Activated T-cell treated with anti-CD3 and anti-CD28 coated beads for 24 hours (primary cell): ENCODE results near the gene FCER1A.
"Not testable (repeated sequence)": the region's sequence is repeated elsewhere in the genome, so short reads cannot be mapped to it uniquely, and the experiment has no call there.

Experiments used
- DNase-seq: peaks from one replicate; pipeline ENCODE4 v3.0.0-alpha.2; 2020; ENCODE audit warnings: low read depth

The FCER1A gene

DNA sequence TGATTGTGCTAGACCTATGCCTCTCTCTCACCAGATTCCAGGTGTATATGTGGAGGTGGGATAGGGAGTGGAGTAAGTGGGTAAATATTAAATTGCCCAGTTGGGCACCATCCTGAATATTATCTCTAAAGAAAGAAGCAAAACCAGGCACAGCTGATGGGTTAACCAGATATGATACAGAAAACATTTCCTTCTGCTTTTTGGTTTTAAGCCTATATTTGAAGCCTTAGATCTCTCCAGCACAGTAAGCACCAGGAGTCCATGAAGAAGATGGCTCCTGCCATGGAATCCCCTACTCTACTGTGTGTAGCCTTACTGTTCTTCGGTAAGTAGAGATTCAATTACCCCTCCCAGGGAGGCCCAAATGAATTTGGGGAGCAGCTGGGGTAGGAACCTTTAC is at the start of gene FCER1A:
Gene FCER1A, plus strand, starts transcription at position 242 of the 400 bp plus-strand sequence. Its CDS starts 29 bp downstream, at position 271.
- no peak for DNase-seq

DNA sequence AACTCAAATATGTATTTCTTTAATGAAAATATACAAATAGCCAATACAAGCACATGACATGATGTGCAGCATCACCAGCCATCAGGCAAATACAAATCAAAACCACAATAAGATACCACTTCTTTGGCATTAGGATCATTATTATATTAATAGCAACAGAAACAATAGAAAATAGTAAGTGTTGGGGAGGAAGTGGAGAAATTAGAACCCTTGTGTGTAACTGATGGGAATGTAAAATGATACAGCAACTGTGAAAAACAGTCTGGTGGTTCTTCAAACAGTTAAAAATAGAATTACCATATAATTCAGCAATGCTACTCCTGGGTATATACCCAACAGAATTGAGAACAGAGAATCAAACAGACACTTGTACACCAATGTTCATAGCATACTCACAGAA is 40.8 kb upstream of the FCER1A start:
- DNase-seq: no peak

DNA sequence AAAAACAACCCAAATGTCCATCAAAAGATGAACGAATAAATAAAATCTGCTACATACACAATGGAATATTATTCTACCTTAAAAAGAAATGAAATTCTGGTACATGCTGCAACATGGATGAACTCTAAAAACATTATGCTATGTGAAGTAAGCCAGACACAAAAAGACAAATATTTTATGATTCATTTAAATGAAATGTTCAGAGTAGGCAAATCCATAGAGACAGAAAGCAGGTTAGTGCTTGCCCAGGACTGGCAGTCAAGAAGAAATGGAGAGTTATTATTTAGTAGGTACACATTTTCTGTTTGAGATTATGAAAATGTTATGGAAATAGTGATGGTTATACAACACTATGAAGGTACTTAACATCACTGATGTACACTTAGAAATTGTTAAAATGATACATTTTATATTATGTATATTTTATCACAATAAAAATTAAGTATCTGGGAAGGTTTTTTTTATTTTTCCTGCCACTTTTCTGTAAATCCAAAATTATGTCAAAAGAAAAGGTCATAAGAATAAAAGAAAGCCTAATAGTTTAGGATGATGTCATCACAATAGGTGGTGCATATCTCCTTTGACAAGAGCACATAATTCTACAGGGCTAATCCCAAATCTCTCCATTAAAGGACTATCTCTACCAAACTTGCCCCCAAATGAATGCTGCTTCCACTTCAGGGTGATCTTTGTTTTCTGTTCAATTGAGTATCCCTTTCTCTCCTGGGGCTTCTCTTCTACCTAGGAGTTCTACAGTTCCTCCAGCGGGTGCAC is 40.2 kb upstream of the FCER1A start:
- DNase-seq: no peak

DNA sequence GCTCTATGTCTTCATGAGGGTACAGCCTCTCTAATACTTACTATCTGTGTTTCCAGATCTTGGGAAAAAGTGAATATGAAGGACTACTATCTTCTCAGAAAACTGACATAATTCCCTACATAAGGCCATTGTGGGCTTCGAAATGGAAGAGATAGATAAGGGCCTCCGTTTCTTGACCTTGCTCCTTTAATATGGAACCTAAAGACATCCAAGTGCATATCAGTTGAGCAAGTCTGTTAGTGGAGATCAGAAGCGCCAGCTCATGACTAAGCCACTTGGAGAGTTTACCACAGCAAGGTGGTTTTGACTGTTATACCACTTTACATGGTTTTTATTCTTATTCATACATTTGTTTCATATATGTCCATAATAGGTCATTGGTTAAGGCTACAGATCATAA is 35.3 kb upstream of the FCER1A start:
- no peak for DNase-seq

DNA sequence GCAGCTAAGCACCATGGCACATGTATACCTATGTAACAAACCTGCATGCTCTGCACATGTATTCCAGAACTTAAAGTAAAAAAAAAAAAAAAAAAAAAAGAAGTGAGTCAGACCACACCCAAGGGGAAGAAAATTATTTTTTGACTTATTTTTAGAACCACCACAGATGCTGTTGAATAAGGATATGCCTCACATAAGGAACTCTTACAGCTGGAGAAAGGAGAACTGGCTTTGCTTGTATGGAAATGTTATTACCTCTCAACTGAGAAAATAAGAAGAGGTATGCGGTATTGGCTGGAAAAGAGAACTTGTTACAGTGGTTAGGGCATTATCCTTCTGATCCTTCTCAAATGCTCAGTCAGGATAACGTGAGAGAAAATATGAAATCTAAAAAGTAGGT is 27.5 kb upstream of the FCER1A start:
- DNase-seq: no peak

DNA sequence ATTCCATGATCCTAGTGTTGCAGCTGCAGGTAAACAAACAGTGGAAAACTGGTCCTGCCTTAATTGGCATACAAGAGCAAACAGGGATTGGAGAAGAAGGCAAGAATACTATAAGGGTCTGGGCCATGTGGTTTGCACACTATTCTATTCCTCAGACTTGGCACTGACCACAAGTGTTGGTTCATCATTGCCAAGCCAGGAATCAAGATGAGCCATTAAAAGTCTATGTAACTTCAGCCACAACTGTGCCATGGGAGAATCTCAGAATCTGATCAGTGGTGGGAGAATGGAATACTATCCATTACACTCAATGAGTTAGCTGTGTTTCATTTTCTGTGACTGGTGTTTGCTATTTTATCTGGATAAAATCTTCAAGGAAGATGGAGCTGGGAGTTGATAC is 26.2 kb upstream of the FCER1A start:
- no peak for DNase-seq

DNA sequence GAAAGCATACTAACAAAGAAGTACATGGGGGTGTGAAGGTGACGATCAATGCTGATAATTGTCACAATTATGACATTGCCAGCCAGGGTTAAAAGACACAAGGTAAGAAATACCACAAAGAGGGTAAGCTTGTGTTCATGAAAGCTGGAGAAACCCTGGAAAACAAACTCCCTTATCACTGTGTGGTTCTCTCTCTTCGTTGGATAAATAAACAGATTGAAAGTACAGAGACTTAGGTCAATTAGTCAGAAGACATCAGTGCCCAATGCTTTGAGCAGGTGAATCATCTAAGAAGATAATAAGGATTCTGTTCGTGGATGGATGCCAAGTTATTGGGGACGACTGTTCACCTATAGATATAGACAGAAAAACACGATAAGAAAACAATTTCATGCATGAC is 22.4 kb upstream of the FCER1A start:
- no peak for DNase-seq

DNA sequence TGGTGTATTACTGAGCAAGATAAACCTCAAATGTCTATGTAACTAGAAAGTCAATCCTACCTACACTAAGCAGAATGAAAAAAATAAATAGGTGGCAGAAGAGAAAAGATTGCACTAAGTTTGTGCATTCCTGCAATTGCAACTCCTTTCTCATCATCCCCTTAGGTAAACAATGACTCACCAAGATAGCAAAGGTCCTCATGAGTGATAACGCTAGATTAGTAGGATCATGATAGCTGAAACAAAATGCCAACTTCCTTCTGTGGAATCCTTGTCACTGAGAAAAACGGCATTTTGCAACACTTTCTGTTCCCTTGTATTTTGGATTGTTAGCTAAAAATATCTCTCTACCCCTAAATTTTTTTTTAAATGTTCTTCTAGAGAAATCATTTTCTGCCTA is 20.0 kb upstream of the FCER1A start:
- no peak for DNase-seq

DNA sequence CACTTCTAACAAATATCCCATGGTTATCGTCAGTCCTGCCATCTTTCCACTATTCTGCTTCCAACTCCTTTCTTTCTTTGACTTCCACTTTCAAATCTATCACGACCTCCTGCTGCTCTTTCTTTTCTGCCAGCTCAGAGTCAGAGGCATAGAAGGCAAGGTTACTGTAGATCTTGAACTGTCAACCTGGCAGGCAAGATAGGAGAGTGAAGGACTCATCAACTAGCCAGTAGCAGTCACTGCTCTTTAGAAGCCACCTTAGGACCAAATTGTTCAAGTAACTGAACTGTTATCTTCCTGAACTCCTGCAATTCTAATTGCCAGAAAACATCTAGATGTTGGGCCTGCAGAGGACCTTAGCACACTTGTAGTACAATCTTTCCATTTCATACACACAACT is 13.1 kb upstream of the FCER1A start:
- DNase-seq: no peak

DNA sequence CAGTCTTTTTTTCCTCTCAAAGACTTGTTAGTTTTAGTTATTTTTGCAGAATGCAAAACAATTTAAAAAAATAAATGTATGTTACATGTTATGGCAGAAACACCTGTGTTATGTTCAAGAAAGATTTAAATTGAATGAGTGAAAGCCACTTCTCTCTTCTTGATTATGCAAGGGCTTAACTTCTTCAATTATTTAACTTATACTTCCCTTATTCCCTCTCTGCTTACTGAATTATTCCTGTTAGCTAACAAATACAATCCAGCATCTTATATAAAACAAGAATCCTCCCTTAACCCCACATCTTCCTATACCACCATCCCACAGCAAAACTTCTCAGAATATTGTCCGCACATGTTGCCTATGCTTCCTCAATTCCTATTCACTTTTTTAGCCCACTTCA is 10.7 kb upstream of the FCER1A start:
- DNase-seq: no peak

DNA sequence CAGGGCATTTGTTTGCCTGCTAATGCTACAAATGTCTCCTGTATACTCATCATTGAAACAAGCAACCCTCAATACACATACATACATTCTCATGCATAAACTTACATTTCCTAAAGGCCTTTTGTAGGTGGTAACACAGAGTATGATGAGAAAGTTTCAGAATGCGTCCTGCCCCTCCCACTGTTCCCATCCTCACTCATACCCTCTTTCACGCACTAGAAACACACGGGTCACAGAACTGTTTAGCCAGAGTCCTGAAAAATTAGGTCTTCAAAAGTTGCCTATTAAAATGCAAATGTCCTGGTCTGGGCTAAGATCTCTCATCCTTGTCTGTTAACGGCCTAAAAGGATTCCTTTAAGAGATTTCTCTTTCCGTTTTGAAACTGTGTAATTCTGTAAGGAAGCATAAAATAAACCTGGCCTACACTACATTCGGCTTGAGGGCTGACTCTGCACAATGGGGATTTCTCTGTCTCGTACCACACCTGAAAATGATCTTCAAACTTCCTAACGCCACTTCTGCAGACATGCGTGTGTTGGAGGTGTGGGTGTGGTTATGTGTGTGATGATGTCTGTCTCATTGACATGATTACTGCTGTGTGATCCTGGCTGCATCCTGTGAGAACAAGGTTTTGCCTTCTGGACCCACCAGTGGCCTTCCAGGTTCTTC is 5.3 kb upstream of the FCER1A start:
- DNase-seq: no peak

DNA sequence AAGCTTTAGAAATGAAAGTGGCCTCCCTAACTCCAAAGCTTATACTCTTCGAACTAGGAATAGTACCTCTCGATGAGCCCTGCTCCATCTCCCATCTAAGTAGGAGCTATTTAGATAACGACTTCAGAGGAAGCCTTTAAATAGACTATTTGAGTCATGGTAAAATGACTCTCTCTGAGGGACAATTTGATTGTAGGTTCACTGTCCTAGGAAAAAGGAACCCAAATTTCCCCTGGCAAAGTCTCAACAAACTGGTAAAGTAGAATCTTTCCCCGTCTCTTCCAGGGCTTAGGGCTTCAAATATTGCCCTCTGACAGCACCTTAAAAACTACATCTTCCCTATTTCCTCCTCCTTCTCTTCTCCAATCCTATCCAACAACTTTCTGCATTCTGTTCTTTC is 2.0 kb upstream of the FCER1A start:
- DNase-seq: no peak

DNA sequence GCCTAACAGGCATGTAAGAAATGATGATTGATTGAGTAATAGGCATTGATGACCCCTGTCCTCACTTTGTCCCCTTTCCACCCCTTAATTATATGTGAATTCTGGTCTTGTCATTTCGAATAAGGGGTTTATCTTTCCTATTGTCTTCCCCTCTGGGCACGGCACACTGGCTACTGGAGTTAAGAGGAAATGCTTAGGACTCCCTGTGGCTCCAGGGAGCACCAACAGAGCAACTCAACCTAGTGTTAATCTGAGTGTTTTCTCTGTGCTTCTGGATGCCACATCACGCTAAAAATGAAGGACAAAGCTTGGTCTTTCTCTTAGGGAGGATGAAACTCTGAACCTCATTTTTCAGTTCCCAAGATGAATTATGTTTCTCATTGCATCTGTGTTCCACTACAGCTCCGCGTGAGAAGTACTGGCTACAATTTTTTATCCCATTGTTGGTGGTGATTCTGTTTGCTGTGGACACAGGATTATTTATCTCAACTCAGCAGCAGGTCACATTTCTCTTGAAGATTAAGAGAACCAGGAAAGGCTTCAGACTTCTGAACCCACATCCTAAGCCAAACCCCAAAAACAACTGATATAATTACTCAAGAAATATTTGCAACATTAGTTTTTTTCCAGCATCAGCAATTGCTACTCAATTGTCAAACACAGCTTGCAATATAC is 5.3 kb downstream of the FCER1A start:
- DNase-seq: no peak

DNA sequence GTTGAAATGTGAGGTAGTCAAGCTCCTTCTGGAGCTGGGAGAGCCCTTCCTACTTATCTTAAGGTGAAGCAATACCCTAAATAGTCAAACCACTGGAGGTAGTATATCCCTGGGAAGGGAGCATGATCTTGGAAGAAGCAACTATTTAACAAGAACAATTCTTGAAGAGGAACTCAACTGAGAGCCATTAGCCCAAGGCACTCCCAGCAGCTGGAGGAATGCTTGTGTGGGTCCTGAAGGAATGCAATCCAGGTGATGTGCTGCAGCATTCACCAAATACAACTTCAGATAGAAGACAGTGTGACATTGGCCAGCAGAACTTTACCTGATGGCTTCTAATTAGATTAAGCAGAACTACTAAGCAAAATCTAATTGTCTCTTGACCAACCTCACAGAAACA is 9.5 kb downstream of the FCER1A start:
- no peak for DNase-seq

DNA sequence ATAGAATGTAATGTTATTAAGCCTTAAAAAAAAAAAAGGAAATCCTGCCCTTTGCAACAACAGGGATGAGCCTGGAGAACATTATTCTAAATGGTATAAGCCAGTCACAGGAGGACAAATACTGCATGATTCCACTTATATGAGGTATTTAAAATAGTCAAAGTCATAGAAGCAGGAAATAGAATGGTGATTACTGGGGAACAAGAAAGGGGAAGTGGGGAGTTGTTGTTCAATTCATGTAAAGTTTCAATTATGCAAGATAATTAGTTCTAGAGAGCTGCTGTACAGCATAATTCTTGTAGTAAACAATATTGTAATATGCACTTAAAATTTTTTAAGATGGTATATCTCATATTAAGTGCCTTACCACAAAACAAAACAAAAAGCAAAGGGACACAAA is 13.2 kb downstream of the FCER1A start:
- no peak for DNase-seq

DNA sequence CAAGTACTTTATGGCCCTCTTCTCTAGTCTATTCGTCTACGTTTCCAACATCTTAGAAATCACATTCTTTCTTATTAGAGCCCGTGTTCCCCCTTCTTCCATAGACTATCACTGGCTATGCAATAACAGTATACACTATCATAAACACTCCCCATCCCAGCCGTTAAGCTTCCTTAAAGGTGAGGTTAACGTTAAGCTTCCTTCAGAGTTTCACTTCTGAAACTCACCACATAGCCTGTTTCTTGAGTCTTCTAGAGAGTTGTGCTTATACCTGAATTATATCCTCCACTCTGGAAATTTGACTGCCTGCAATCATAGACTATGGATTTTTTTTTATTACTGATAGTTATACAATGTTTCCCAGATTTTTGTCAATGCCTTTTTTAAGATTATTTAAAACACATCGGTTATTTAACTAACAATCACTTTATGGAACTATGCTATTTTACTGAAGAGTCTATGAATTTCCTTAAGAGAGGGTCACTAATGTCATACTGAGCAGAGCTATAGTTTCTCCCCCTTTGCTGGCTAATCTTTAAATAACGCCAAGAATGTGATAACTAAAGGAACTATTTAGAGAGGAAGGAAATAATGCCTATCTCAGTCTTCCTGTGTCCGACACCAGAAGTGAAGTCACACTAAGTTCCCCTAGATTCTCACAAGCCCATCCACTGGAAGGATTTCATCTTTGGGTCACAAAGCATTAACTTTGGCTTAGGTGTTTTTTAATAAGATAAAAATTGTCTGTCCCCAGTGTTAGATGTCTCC is 16.8 kb downstream of the FCER1A start:
- no peak for DNase-seq

DNA sequence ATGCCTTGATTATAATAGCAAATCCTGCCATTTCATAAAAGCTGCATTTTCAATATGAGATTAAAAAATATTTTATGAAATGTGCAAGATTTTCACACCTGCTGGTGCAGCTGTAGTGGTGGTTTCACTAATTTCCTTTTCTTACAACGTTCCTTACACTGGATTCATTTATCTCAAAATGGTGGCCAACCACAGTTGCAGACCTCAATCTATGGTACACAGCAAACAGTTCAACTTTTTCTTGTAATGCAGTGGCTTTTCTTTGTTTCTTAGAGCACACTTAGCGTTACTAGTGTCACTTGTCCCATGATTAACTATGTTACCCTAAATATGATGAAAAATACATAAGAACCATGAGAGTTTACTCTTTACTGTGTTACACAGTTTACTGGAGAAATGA is 32.7 kb downstream of the FCER1A start:
- DNase-seq: no peak

DNA sequence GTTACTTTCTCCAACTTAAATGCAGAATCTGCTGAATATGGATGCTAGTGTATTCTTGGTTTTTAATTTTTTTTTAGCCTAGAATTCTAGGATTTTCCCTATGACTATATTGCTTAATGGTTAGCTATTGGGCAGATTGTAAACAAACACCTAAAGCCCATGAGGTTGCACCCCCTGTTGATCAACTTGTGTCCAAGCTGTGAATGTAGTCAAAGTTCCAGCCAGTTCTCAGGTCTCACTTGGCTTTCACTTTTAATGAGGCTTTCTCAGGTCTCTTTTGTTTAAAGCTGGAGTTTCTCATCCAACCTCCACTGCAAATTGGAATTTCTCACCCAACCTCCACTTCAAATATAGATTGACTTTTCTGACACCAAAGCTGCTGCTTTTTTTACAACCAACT is 35.9 kb downstream of the FCER1A start:
- no peak for DNase-seq

DNA sequence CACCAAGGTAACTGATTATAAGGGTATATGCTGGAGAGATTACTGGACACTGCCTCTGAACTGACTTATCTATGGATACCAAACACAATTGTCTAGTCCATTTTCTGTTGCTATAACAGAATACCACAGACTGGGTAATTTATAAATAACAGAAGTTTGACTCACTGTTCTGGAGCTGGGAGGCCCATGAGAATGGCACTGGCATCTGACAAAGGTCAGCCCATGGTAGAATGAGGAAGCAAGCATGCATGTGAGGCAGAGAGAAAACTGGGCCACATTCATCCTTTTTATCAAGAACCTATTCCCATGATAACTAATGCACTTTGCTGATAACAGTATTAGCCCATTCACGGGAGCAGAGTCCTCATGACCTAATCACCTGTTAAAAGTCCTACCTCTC is 37.4 kb downstream of the FCER1A start:
- no peak for DNase-seq

DNA sequence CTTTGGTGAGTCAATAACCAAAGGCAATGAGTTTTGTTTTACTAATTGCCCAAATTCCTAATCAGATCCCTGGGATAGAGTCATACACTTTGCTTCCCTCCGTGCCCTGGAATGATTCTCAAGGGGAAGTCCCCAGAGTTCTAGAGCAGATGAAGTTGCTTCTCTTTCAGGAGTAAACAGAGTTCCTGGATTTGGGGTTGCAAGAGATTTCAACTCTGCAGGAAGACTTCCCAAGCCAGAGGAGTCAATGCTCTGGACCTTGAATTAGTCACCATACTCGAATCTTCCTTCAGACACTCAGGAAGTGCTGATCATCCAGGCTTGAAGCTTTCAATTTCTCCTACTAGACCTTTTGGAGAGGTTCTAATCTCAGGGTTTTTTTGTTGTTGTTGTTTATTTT is 39.6 kb downstream of the FCER1A start:
- DNase-seq: no peak

DNA sequence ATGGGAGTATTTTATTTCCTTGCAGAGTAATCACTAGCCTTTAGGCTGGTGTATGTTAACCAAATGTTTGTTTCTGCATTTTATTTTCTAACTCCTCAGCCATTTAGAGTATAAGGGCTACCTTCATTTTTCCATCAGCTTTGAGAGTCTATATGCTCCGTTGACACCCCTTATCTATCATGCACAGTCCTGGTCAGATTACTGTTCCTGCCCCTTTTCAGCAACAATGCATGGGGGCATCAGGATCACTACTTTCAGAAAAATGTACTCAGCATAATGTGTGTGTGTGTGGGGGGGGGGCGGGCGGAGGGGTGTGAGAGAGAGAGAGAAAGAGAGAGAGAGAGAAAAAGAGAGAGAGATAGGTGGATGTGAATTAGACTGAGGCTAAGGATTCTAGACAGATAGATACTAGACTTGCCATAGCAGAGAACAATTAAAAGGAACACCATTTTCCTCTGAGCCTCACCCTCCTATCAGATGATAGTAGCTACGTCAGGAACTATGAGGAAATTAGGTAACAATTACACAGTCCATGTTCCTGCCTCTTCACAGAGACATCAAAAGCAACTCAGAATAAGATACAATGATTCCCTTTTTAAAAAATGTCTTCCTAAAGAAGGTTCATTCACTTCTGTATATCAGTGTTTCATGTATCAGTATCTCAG is 40.8 kb downstream of the FCER1A start:
- no peak for DNase-seq

DNA sequence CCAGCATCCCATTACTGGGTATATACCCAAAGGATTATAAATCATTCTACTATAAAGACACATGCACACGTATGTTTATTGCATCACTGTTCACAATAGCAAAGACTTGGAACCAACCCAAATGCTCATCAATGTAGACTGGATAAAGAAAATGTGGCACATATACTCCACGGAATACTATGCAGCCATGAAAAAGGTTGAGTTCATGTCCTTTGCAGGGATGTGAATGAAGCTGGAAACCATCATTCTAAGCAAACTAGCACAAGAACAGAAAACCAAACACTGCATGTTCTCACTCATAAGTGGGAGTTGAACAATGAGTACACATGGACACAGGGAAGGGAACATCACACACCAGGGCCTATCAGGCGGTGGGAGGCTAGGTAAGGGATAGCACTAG is 47.2 kb downstream of the FCER1A start:
- not testable (repeated sequence) for DNase-seq
